HG03521 (cell line): ENCODE results near the gene CERT1.
A peak's percentile ranks its signal among the peaks of the same experiment; 100 is the strongest.
"Not testable (repeated sequence)": the region's sequence is repeated elsewhere in the genome, so short reads cannot be mapped to it uniquely, and the experiment has no call there.

Source experiments
- ATAC-seq: cut with Tn5 transposase; IDR thresholded peaks from one replicate; pipeline ENCODE4 v1.9.1; 2021; ENCODE audit warnings: mild to moderate bottlenecking, moderate library complexity; ENCODE audit not compliant: unreplicated experiment

CERT1 gene

DNA sequence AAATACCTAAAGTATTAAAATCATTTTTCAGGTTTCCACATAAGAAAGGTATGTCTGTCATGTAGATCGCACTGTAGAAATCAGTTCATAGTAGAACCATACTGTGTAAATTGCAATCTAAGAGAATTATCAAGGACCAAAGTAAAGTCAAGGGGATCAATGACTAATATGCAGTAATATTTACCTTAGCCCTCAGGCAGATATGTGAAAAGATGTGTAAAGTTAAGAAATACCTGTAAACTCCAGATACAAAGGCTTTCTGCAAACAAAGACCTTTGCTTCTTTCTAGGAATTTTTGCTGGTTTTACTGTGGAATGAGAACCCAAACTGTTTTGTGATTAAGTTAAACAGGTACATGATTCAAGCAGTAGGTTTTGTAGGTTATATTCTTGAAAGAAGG lies 11.8 kb upstream of the CERT1 start:
- ATAC-seq = no peak

DNA sequence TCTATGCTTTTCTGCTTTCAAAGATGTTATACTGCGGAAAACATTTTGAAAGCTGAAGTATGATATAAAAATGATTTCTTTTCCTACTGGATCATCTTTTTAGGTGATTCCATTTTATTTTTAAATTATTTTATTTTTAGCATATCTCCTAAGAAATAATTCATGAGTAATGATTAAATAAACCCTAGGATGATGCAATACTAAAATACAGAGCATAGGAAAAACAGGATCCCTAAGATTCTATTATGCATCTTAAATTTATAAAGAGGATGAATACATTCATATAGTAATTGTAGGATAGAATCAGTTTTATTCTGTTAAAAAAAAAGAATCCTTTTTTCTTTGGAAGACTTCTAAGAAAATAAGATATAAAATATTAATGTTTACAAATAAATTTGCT lies 11.1 kb upstream of the CERT1 start:
- ATAC-seq = no peak

GRCh38 chr5:75522025-75522424 lies 10.6 kb upstream of the CERT1 start:
- no peak for ATAC-seq

DNA sequence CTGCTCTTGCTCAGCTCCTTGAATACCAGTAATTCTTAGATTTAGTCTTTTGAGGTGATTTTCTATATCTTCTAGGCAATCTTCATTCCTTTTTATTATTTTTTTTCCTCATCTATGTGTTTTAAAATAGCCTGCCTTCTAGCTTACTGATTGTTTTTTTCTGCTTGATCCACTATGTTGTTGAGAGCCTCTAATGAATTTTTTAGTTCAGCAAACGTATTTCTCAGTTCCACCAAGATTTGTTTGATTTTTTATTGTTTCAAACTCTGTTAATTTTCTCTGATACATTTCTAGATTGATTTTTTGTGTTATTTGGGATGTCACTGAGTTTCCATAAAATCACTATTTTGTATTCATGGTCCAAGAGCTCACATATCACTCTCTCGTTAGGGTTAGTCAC lies 9.8 kb upstream of the CERT1 start:
- no peak for ATAC-seq

DNA sequence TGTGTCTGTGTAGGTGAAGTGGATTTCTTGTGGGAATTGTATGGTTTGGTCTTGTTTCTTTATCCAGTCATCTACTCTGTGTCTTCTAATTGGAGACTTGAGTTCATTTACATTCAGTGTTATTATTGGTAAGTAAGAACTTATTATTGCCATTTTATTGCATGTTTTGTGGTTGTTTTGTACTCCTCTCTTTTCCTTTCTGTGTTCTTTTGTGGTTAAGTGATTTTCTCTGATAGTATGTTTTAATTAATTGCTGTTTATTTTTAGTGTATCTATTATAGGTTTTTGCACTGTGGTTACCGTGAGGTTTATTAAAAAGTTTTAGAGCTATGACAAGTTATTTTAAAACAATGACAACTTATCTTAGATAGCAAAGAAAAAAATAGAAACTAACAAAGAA lies 8.3 kb upstream of the CERT1 start:
- no peak for ATAC-seq

- ATAC-seq = no peak
Observed at GRCh38 chr5:75514323-75514722, 2.9 kb upstream of the CERT1 start.

- no peak for ATAC-seq
Observed at GRCh38 chr5:75513841-75514240, 2.4 kb upstream of the CERT1 start.

DNA sequence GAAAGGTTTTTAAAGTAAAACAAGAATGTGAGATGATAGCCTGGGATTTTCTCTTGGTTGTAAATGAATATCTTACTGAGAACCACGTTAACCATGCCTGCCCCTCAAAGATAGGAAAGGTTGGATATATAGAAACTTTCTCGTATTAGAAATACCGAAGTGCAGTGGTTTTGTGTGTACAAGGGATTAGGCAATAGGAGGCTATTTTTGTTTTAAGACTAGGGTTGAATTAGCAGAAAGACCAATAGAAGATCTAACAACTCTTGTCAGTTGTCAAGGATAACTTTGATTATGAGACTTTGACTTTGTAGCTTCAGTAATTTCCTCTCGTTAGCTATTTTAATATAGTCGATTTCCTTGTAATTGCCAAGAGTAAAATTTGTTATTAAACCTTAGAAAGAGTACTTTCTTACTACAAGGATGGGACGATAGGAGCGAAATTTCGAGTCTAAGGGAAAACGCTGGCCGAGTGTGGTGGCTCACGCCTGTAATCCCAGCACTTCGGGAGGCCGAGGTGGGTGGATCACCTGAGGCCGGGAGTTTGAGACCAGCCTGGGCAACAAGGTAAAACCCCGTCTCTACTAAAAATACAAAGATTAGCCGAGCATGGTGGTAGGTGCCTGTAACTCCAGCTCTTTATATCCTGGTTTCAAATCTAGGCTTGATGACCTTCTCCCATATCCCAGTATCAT lies 1.1 kb upstream of the CERT1 start:
- no peak for ATAC-seq

DNA sequence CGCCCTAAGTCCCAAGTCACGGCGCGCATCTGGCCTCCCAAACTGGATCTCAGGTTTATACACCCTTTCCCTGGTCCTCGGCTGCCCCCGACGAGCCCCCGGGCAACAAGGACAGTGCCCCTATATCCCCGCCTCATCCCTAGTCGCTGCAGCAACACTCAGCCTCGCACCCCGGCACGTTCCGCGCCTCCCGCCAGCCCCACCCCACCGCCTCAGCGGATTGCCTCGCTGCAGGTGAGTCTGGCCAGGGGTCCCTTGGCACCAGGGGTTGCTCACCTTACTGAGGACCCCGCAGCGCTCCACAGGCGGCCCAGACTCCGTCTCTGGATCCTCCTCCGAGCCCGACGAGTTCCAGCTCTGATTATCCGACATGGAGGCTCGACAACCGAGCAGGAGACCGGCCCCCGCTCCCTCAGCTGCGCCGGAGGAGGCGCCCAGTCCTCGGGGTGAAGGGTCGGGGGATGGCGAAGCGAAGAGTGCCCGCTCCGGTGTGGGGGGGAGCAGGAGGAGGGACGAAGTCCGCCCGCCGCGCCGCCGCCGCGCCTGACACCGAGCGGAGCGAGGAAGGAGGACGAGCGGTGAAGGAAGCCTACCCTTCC lies 494 bp downstream of the CERT1 start:
- peak; percentile 22 for ATAC-seq

DNA sequence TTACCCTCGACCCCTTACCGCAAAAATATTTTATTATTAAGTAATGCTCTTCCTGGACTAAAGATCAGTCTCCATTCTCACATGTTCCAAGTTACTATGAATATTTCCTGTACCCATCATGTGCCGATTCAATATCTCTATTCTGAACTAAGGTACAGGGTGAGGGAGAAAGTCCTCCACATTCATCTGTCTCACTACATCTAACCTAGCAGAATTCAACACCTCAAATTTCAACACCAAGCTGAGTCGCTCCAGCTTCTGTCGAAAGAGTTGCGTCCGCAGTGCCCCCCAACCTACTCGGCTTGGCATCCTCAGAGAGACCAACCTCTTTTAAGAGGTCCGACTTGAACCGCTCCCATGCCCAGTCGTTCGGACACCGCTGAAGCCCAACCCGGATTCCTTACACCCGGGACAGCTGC lies 1.0 kb downstream of the CERT1 start:
- ATAC-seq = no peak

GRCh38 chr5:75509956-75510355 lies 1.5 kb downstream of the CERT1 start:
- no peak for ATAC-seq

DNA sequence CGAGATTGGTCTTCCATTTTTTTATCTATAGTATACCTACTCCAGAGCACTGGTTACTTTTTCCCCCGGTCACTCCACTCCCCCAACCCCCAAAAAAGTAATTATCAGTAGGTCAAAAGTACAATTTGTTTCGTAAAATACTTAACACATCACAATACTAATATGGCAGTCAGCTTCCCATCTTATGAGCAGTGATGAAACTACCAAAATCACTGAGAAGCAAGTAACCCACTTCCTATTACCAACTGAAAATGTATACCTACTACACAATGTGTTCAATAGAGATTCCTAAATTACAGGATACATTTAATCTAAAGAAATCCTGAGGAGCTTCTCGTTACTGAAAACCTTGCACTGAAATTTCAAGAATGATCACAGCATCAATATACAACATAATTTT lies 1.9 kb downstream of the CERT1 start:
- no peak for ATAC-seq

- ATAC-seq = no peak
Observed at GRCh38 chr5:75507841-75508240, 3.6 kb downstream of the CERT1 start.

- ATAC-seq = not testable (repeated sequence)
Observed at GRCh38 chr5:75505112-75505511, 6.3 kb downstream of the CERT1 start.

- not testable (repeated sequence) for ATAC-seq
Observed at GRCh38 chr5:75498875-75499274, 12.6 kb downstream of the CERT1 start.

GRCh38 chr5:75498208-75498777 lies 13.1 kb downstream of the CERT1 start:
- ATAC-seq = no peak

GRCh38 chr5:75496026-75496425 lies 15.4 kb downstream of the CERT1 start:
- ATAC-seq = no peak

GRCh38 chr5:75491621-75492020 lies 19.8 kb downstream of the CERT1 start:
- no peak for ATAC-seq

GRCh38 chr5:75489847-75490246 lies 21.6 kb downstream of the CERT1 start:
- ATAC-seq = not testable (repeated sequence)

- ATAC-seq = no peak
Observed at GRCh38 chr5:75484605-75485004, 26.8 kb downstream of the CERT1 start.

DNA sequence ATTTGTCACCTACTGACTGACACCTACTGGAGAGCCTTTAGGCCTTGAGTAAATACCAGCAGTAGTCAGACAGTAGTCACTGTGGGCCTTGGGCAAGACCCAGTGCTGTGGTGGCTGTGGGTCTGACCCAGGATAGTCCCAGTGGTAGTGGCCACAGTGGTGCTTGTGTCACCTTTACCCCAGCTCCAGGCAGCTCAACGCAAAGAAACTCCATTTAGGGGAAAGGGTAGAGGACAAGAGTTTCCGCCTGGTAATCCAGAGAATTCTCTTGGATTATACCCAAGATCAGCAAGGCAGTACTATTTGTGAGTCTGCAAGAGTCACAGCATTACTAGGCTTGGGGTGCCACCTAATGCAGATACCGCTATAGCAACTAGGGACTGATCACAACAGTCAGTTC lies 28.9 kb downstream of the CERT1 start:
- ATAC-seq = no peak

- no peak for ATAC-seq
Observed at GRCh38 chr5:75481024-75481423, 30.4 kb downstream of the CERT1 start.

- ATAC-seq = no peak
Observed at GRCh38 chr5:75475364-75475763, 36.1 kb downstream of the CERT1 start.
